MCF 10A (cell line): ENCODE measurements around the gene SPATA4. TPM values are rescaled to one million over a fixed set of nuclear protein-coding genes. Genes with fewer than 3 reads are reported as not detected.

Experiments used
- BruUV-seq: library from RNA; stranded (reverse); fragments of 400-500 nt; replicated peaks from 2 replicates; lab custom pipeline; 2021; lab: Mats Ljungman, UMichigan
- CTCF ChIA-PET: fragments of 300-600 bp; sonication (Branson Sonifier 250); formaldehyde crosslinking; extraction: SDS; loops from one replicate; lab custom pipeline; 2021; ENCODE audit warnings: antibody characterized with exemption, inconsistent platforms; lab: Yijun Ruan, JAX
- POLR2A ChIA-PET: fragments of 300-600, 350-650 bp; sonication (Branson Sonifier 250); formaldehyde crosslinking; extraction: SDS; loops from one replicate; lab custom pipeline; 2020; ENCODE audit warnings: antibody characterized with exemption, inconsistent platforms; lab: Yijun Ruan, JAX
- DNase-seq: peaks from one replicate; pipeline ENCODE4 v3.0.0-alpha.2; 2018; ENCODE audit not compliant: unreplicated experiment
- H3K27ac Mint-ChIP-seq: one replicate; pipeline ENCODE4 v1.8.0; 2022; ENCODE audit warnings: mild to moderate bottlenecking, low read depth, mixed read lengths; ENCODE audit not compliant: unreplicated experiment
- H3K27me3 Mint-ChIP-seq: one replicate; pipeline ENCODE4 v1.8.0; 2022; ENCODE audit warnings: mixed read lengths; ENCODE audit not compliant: insufficient read depth, unreplicated experiment
- H3K36me3 Mint-ChIP-seq: one replicate; pipeline ENCODE4 v1.8.0; 2022; ENCODE audit warnings: mild to moderate bottlenecking, moderate library complexity, mixed read lengths; ENCODE audit not compliant: insufficient read depth, unreplicated experiment
- H3K4me1 Mint-ChIP-seq: one replicate; pipeline ENCODE4 v1.8.0; 2022; ENCODE audit warnings: mixed read lengths; ENCODE audit not compliant: insufficient read depth, unreplicated experiment
- H3K4me3 Mint-ChIP-seq: one replicate; pipeline ENCODE4 v1.8.0; 2022; ENCODE audit warnings: mild to moderate bottlenecking, moderate library complexity, mixed read lengths; ENCODE audit not compliant: unreplicated experiment
- H3K9me3 Mint-ChIP-seq: one replicate; pipeline ENCODE4 v1.8.0; 2022; ENCODE audit warnings: mixed read lengths; ENCODE audit not compliant: unreplicated experiment
- intact Hi-C: fragments of 100-400 bp; cut with micrococcal nuclease; formaldehyde crosslinking; loops from 2 replicates; pipeline ENCODE4 v1.14.1; 2022
- total RNA-seq: library from RNA; stranded (reverse); gene quantifications from 2 replicates; pipeline ENCODE4 v1.2.3, GENCODE V29; 2022
- TF ChIP-seq, protein P1 (sequence below): fragments of 200-600 bp; IDR thresholded peaks from one replicate; pipeline ENCODE4 v1.8.0; 2022; ENCODE audit warnings: antibody characterized with exemption, mild to moderate bottlenecking; ENCODE audit not compliant: unreplicated experiment

Gene SPATA4
- total RNA-seq, 1 experiment from 2014 or later: 0.21 TPM

DNA sequence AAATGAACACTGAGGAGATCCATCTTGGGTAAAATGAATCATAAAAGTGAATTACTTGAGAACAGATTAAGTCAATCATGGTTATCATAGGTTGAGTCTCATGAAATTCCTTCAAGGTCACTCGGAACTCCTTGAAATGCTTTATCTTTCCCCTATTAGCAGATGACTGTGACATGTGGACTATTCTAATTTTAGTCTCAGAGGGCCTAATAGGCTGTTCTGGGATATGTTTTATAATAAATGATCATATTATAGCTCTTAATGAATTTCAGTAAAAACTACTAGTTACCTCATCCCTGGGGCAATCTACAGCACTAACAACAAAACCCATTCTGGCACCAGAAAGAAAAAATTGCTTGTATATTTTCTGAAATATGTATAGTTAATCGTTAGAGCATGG, 44.7 kb downstream of the SPATA4 start:
- BruUV-seq: no TSS peak
- Mint-ChIP-seq H3K4me1 (no peaks in the 10 kb centered on the region), H3K27me3 (no peaks in the 10 kb centered on the region), H3K4me3 (no peak overlapping the region), H3K36me3 (no peaks in the 10 kb centered on the region), H3K27ac (no peak overlapping the region), H3K9me3 (no peaks in the 10 kb centered on the region)
- DNase-seq: no peak
- TF ChIP-seq, protein P1, sequence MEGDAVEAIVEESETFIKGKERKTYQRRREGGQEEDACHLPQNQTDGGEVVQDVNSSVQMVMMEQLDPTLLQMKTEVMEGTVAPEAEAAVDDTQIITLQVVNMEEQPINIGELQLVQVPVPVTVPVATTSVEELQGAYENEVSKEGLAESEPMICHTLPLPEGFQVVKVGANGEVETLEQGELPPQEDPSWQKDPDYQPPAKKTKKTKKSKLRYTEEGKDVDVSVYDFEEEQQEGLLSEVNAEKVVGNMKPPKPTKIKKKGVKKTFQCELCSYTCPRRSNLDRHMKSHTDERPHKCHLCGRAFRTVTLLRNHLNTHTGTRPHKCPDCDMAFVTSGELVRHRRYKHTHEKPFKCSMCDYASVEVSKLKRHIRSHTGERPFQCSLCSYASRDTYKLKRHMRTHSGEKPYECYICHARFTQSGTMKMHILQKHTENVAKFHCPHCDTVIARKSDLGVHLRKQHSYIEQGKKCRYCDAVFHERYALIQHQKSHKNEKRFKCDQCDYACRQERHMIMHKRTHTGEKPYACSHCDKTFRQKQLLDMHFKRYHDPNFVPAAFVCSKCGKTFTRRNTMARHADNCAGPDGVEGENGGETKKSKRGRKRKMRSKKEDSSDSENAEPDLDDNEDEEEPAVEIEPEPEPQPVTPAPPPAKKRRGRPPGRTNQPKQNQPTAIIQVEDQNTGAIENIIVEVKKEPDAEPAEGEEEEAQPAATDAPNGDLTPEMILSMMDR: no peak
- ChIA-PET POLR2A (interaction anchor here (1.1 to 2.5 kb wide), 3 partner anchors 13 to 190 kb away, joined by 3 to 9 read pairs (median 7); no protein-coding TSS in a partner anchor), CTCF (interaction anchor here (0.6 to 6.1 kb wide), 14 partner anchors 12 to 819 kb away, joined by 3 to 68 read pairs (median 5); partner anchors contain the start of gene SPATA4)
- intact Hi-C loops: loop anchor here (1.0 to 5.0 kb wide), 4 partner anchors 42 to 191 kb away; no protein-coding TSS in a partner anchor

- Mint-ChIP-seq H3K36me3 (no peaks in the 10 kb centered on the region), H3K27me3 (no peaks in the 10 kb centered on the region), H3K27ac (no peak overlapping the region), H3K9me3 (no peaks in the 10 kb centered on the region), H3K4me3 (no peak overlapping the region), H3K4me1 (no peaks in the 10 kb centered on the region)
- no TSS peak for BruUV-seq
- CTCF ChIA-PET: interaction anchor here (0.6 to 6.1 kb wide), 10 partner anchors 13 to 820 kb away, joined by 3 to 68 read pairs (median 6); partner anchors contain the start of gene SPATA4
- DNase-seq: peak; percentile 48
- POLR2A ChIA-PET: interaction anchor here (2.4 to 2.5 kb wide), 2 partner anchors 126 to 191 kb away, joined by 7 to 9 read pairs; no protein-coding TSS in a partner anchor
- TF ChIP-seq, protein P1: peak; percentile 37
- intact Hi-C loops: loop anchor here (1.0 to 5.0 kb wide), 4 partner anchors 42 to 191 kb away; no protein-coding TSS in a partner anchor
Observed at GRCh38 chr4:176150356-176150682, 45.1 kb downstream of the SPATA4 start.

DNA sequence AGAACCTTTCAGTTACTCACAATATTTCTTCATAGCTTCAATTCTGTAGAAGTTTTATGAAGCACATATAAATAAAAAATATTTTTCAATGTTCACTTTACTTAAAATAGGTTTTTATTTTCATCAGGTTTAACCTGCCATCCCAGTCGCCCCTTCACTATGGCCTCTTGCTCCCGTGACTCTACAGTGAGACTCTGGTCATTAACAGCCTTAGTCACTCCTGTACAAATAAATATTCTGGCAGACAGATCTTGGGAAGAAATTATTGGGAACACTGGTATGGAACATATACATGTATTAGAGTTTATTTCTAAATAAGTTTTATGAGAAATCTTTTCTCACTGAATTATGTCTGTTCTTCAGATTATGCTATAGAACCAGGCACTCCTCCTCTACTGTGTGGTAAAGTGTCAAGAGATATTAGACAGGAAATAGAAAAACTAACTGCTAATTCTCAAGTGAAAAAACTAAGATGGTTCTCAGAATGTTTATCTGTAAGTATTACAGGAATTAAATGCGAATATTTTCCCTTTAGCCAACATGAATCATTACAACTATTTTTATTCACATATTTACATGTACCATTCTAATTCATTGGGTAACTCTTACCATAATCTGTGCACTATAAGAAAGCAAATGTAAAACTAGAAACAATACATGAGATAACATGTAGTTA, 45.6 kb downstream of the SPATA4 start:
- TF ChIP-seq, protein P1: no peak
- no peaks in the 10 kb centered on the region for H3K36me3 Mint-ChIP-seq
- ChIA-PET CTCF (interaction anchor here (0.6 to 6.1 kb wide), 9 partner anchors 9 to 820 kb away, joined by 3 to 68 read pairs (median 4); no protein-coding TSS in a partner anchor), POLR2A (interaction anchor here (2.4 to 2.5 kb wide), 2 partner anchors 127 to 191 kb away, joined by 7 to 9 read pairs; no protein-coding TSS in a partner anchor)
- H3K27ac Mint-ChIP-seq: no peak overlapping the region
- DNase-seq: no peak
- H3K9me3 Mint-ChIP-seq: no peaks in the 10 kb centered on the region
- intact Hi-C loops: loop anchor here (1.0 to 5.0 kb wide), 4 partner anchors 43 to 191 kb away; no protein-coding TSS in a partner anchor
- no peaks in the 10 kb centered on the region for H3K4me1 Mint-ChIP-seq
- no peak overlapping the region for H3K4me3 Mint-ChIP-seq
- H3K27me3 Mint-ChIP-seq: no peaks in the 10 kb centered on the region
- no TSS peak for BruUV-seq

GRCh38 chr4:176142253-176142652, 53.1 kb downstream of the SPATA4 start:
- TF ChIP-seq, protein P1: no peak
- intact Hi-C loops: no loop called here
- Mint-ChIP-seq H3K9me3 (no peaks in the 10 kb centered on the region), H3K4me1 (no peaks in the 10 kb centered on the region), H3K4me3 (no peak overlapping the region), H3K27ac (no peak overlapping the region), H3K27me3 (no peaks in the 10 kb centered on the region), H3K36me3 (no peaks in the 10 kb centered on the region)
- BruUV-seq: no TSS peak
- DNase-seq: no peak
- ChIA-PET CTCF (interaction anchor here (1.2 to 1.3 kb wide), 2 partner anchors 107 to 199 kb away, joined by 3 to 4 read pairs; no protein-coding TSS in a partner anchor), POLR2A (no interaction called here)
